ENCODE results near the gene VAT1.

Gene VAT1

DNA sequence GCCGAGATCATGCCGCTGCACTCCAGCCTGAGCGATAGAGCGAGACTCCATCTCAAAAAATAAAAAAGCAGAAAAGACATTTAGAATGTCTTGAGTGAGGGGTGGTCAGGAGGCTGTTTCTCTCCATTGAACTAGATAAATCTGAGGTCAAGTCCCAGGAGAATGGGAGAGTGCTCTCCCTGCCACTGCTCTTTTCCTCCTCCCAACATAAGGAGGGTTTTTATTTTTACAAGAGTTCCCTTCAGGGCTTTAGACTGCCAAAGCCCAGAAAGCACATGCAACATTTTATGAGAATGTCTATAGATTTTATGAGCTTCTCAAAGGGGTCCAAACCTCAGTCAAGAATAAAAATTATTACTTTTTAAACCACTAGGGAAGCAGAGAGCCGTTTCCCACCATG lies 4.4 kb upstream of the VAT1 start:
- Histone ChIP-seq H2BK15ac (ENCODE audit: low read depth, poor library complexity, severe bottlenecking) (no peak overlapping the region), H4K91ac (ENCODE audit: low read length) (no peak overlapping the region), H3K79me1 (replicated peaks; ENCODE audit: low read length, poor library complexity, severe bottlenecking) (no peaks in the 10 kb centered on the region), H2BK12ac (ENCODE audit: low read length in 2 of 2) (no peak overlapping the region), H3K23ac (ENCODE audit: low read length in 2 of 2) (no peak overlapping the region), H3K18ac (ENCODE audit: low read depth in 1 of 2, low read length in 2 of 2) (no peak overlapping the region), H3K9me3 (ENCODE audit: control insufficient read depth, low read length) (no peaks in the 10 kb centered on the region), H3K27me3 (ENCODE audit: control insufficient read depth in 1 of 2, insufficient read depth in 1 of 2, low read length in 2 of 2) (no peaks in the 10 kb centered on the region), H3K4me1 (ENCODE audit: control insufficient read depth, insufficient read depth, low read depth, low read length) (peaks cover 5% of the 10 kb centered on the region), H2BK5ac (ENCODE audit: low read depth, low read length, poor library complexity, severe bottlenecking) (no peak overlapping the region), H3K36me3 (ENCODE audit: control insufficient read depth in 1 of 2, insufficient read depth in 2 of 2, low read depth in 1 of 2, low read length in 2 of 2) (no peaks in the 10 kb centered on the region), H3K9ac (ENCODE audit: low read length) (no peak overlapping the region), H2AK5ac (ENCODE audit: low read length, severe bottlenecking) (no peak overlapping the region), H3K4me2 (ENCODE audit: low read length, poor library complexity, severe bottlenecking) (no peak overlapping the region), H3K14ac (ENCODE audit: low read length in 2 of 2) (no peak overlapping the region), H2BK120ac (ENCODE audit: low read depth, low read length) (no peak overlapping the region), H3K4me3 (ENCODE audit: insufficient read depth in 1 of 2, low read depth in 1 of 2, low read length in 2 of 2) (no peak overlapping the region), H2AFZ (ENCODE audit: low read depth, low read length) (no peak overlapping the region), H4K8ac (ENCODE audit: low read length) (no peak overlapping the region), H3K27ac (ENCODE audit: low read length, poor library complexity, severe bottlenecking) (no peak overlapping the region), H3K4ac (ENCODE audit: low read depth in 1 of 2, low read length in 2 of 2) (no peak overlapping the region)
- no peak for DNase-seq
- 98% methylated on average over 5 of the region's 5 CpGs for WGBS

DNA sequence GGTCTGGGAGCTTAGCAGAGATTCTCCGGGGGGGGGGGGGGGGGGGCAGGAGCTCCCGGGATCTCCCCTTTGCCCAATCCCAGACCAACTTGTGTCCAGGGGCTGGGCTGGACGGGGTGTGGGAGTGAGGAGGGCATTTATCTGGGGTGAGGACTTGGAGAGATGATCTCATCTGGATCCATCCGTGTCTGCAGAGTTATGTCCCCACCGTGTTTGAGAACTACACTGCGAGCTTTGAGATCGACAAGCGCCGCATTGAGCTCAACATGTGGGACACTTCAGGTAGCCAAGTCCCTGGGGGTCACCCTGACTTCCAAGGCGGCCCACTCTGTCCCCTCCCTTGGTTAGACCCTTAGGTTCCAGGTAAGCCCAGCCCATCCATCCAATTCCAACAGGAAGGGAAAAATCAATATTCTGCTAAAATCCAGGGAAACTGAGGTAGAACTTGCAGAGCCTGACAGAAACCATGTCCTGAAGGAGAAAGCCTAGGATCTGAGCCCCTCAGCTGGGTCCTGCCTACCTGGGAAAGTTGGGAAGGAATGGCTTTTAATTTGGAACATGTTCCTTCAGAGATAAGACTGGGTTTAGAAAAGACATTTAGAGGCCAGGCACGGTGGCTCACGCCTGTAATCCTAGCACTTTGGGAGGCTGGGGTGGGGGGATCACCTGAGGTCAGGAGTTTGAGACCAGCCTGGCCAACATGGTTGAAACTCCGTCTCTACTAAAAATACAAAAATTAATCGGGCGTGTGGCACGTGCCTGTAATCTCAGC lies 3.8 kb upstream of the VAT1 start:
- Histone ChIP-seq H2BK15ac (ENCODE audit: low read depth, poor library complexity, severe bottlenecking) (no peak overlapping the region), H3K4me1 (ENCODE audit: control insufficient read depth, insufficient read depth, low read depth, low read length) (peaks cover 5% of the 10 kb centered on the region), H3K23ac (ENCODE audit: low read length in 2 of 2) (no peak overlapping the region), H2AFZ (ENCODE audit: low read depth, low read length) (no peak overlapping the region), H2BK12ac (ENCODE audit: low read length in 2 of 2) (no peak overlapping the region), H4K8ac (ENCODE audit: low read length) (no peak overlapping the region), H3K79me1 (replicated peaks; ENCODE audit: low read length, poor library complexity, severe bottlenecking) (no peaks in the 10 kb centered on the region), H3K27ac (ENCODE audit: low read length, poor library complexity, severe bottlenecking) (no peak overlapping the region), H3K36me3 (ENCODE audit: control insufficient read depth in 1 of 2, insufficient read depth in 2 of 2, low read depth in 1 of 2, low read length in 2 of 2) (no peaks in the 10 kb centered on the region), H3K9me3 (ENCODE audit: control insufficient read depth, low read length) (no peaks in the 10 kb centered on the region), H3K4me3 (ENCODE audit: insufficient read depth in 1 of 2, low read depth in 1 of 2, low read length in 2 of 2) (no peak overlapping the region), H3K4ac (ENCODE audit: low read depth in 1 of 2, low read length in 2 of 2) (no peak overlapping the region), H2AK5ac (ENCODE audit: low read length, severe bottlenecking) (no peak overlapping the region), H4K91ac (ENCODE audit: low read length) (no peak overlapping the region), H3K27me3 (ENCODE audit: control insufficient read depth in 1 of 2, insufficient read depth in 1 of 2, low read length in 2 of 2) (no peaks in the 10 kb centered on the region), H3K18ac (ENCODE audit: low read depth in 1 of 2, low read length in 2 of 2) (no peak overlapping the region), H2BK120ac (ENCODE audit: low read depth, low read length) (no peak overlapping the region), H3K14ac (ENCODE audit: low read length in 2 of 2) (no peak overlapping the region), H3K4me2 (ENCODE audit: low read length, poor library complexity, severe bottlenecking) (no peak overlapping the region), H3K9ac (ENCODE audit: low read length) (no peak overlapping the region), H2BK5ac (ENCODE audit: low read depth, low read length, poor library complexity, severe bottlenecking) (no peak overlapping the region)
- no peak for DNase-seq
- 77% methylated on average over 14 of the region's 16 CpGs for WGBS

DNA sequence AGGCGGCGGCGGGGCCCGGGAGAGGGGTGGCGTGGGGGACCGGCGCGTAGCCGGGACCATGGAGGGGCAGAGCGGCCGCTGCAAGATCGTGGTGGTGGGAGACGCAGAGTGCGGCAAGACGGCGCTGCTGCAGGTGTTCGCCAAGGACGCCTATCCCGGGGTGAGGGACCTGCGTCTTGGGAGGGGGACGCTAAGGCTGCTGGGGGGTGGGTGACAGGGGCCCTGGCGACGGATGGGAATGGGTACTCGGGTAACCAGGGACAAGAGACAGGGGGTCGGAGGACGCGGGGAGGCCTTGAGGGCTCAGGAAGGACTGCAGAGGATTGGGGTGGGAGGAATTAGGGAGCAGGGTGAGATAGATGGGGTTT lies 3.1 kb upstream of the VAT1 start:
- H2AK5ac ChIP-seq (ENCODE audit: low read length, severe bottlenecking) = no peak overlapping the region
- no peak overlapping the region for H3K23ac ChIP-seq (ENCODE audit: low read length in 2 of 2)
- no peak for DNase-seq
- peaks cover 8% of the 10 kb centered on the region for H3K4me1 ChIP-seq (ENCODE audit: control insufficient read depth, insufficient read depth, low read depth, low read length)
- peak overlapping the region in 1 of 2 experiments; percentile 88 for H3K18ac ChIP-seq (ENCODE audit: low read depth in 1 of 2, low read length in 2 of 2)
- H3K4ac ChIP-seq (ENCODE audit: low read depth in 1 of 2, low read length in 2 of 2) = no peak overlapping the region
- no peak overlapping the region for H2BK5ac ChIP-seq (ENCODE audit: low read depth, low read length, poor library complexity, severe bottlenecking)
- H3K36me3 ChIP-seq (ENCODE audit: control insufficient read depth in 1 of 2, insufficient read depth in 2 of 2, low read depth in 1 of 2, low read length in 2 of 2) = peaks cover 0 to 2% of the 10 kb centered on the region in 2 experiments
- peak overlapping the region; percentile 51 to 58 for H3K4me3 ChIP-seq (ENCODE audit: insufficient read depth in 1 of 2, low read depth in 1 of 2, low read length in 2 of 2)
- H2BK12ac ChIP-seq (ENCODE audit: low read length in 2 of 2) = no peak overlapping the region
- H2BK15ac ChIP-seq (ENCODE audit: low read depth, poor library complexity, severe bottlenecking) = peak overlapping the region; percentile 75
- no peak overlapping the region for H3K9ac ChIP-seq (ENCODE audit: low read length)
- no peaks in the 10 kb centered on the region for H3K27me3 ChIP-seq (ENCODE audit: control insufficient read depth in 1 of 2, insufficient read depth in 1 of 2, low read length in 2 of 2)
- no peaks in the 10 kb centered on the region for H3K79me1 ChIP-seq (replicated peaks; ENCODE audit: low read length, poor library complexity, severe bottlenecking)
- 6% methylated on average over 27 of the region's 27 CpGs for WGBS
- H2AFZ ChIP-seq (ENCODE audit: low read depth, low read length) = peak overlapping the region; percentile 55
- H3K4me2 ChIP-seq (ENCODE audit: low read length, poor library complexity, severe bottlenecking) = peak overlapping the region; percentile 76
- no peaks in the 10 kb centered on the region for H3K9me3 ChIP-seq (ENCODE audit: control insufficient read depth, low read length)
- peak overlapping the region; percentile 75 for H4K8ac ChIP-seq (ENCODE audit: low read length)
- peak overlapping the region; percentile 44 for H4K91ac ChIP-seq (ENCODE audit: low read length)
- no peak overlapping the region for H2BK120ac ChIP-seq (ENCODE audit: low read depth, low read length)
- H3K14ac ChIP-seq (ENCODE audit: low read length in 2 of 2) = no peak overlapping the region
- H3K27ac ChIP-seq (ENCODE audit: low read length, poor library complexity, severe bottlenecking) = no peak overlapping the region

GRCh38 chr17:43024407-43025289 lies 2.5 kb upstream of the VAT1 start, which contains the start of gene RND2:
Gene RND2 (plus strand): TSS chr17:43025231. CDS start chr17:43025348, 117 bp downstream.
- Histone ChIP-seq H3K14ac (ENCODE audit: low read length in 2 of 2) (no peak within 1 kb of the TSS), H4K8ac (ENCODE audit: low read length) (peak within 1 kb of the TSS; percentile 75), H3K79me1 (replicated peaks; ENCODE audit: low read length, poor library complexity, severe bottlenecking) (no peaks in the 10 kb centered on the region), H3K36me3 (ENCODE audit: control insufficient read depth in 1 of 2, insufficient read depth in 2 of 2, low read depth in 1 of 2, low read length in 2 of 2) (peaks cover 5 to 8% of the 10 kb centered on the region in 2 experiments), H2BK12ac (ENCODE audit: low read length in 2 of 2) (no peak within 1 kb of the TSS), H3K27ac (ENCODE audit: low read length, poor library complexity, severe bottlenecking) (no peak within 1 kb of the TSS), H3K4me3 (ENCODE audit: insufficient read depth in 1 of 2, low read depth in 1 of 2, low read length in 2 of 2) (peak within 1 kb of the TSS; percentile 58 to 83), H4K91ac (ENCODE audit: low read length) (peak within 1 kb of the TSS; percentile 44), H3K9ac (ENCODE audit: low read length) (peak within 1 kb of the TSS; percentile 94), H3K18ac (ENCODE audit: low read depth in 1 of 2, low read length in 2 of 2) (peak within 1 kb of the TSS in 1 of 2 experiments; percentile 88), H2BK120ac (ENCODE audit: low read depth, low read length) (no peak within 1 kb of the TSS), H2BK15ac (ENCODE audit: low read depth, poor library complexity, severe bottlenecking) (peak within 1 kb of the TSS; percentile 75), H3K27me3 (ENCODE audit: control insufficient read depth in 1 of 2, insufficient read depth in 1 of 2, low read length in 2 of 2) (no peaks in the 10 kb centered on the region), H3K4me1 (ENCODE audit: control insufficient read depth, insufficient read depth, low read depth, low read length) (peaks cover 13% of the 10 kb centered on the region), H2AK5ac (ENCODE audit: low read length, severe bottlenecking) (no peak within 1 kb of the TSS), H3K9me3 (ENCODE audit: control insufficient read depth, low read length) (no peaks in the 10 kb centered on the region), H2BK5ac (ENCODE audit: low read depth, low read length, poor library complexity, severe bottlenecking) (no peak within 1 kb of the TSS), H3K4me2 (ENCODE audit: low read length, poor library complexity, severe bottlenecking) (peak within 1 kb of the TSS; percentile 76), H3K23ac (ENCODE audit: low read length in 2 of 2) (no peak within 1 kb of the TSS), H2AFZ (ENCODE audit: low read depth, low read length) (peak within 1 kb of the TSS; percentile 55), H3K4ac (ENCODE audit: low read depth in 1 of 2, low read length in 2 of 2) (no peak within 1 kb of the TSS)
- DNase-seq = peak; percentile 98
- under 1% methylated on average over 39 of the region's 61 CpGs for WGBS
